Activated CD8-positive, alpha-beta memory T cell treated with anti-CD3 and anti-CD28 coated beads for 4 hours (primary cell): ENCODE measurements around the gene SYMPK.
"Not testable (repeated sequence)": the region's sequence is repeated elsewhere in the genome, so short reads cannot be mapped to it uniquely, and the experiment has no call there.

Experiments
- DNase-seq, 2 donors: peaks; one replicate each; pipeline ENCODE4 v3.0.0-alpha.2; 2020; ENCODE audit warnings: low read depth in 2 of 2

SYMPK gene

DNA sequence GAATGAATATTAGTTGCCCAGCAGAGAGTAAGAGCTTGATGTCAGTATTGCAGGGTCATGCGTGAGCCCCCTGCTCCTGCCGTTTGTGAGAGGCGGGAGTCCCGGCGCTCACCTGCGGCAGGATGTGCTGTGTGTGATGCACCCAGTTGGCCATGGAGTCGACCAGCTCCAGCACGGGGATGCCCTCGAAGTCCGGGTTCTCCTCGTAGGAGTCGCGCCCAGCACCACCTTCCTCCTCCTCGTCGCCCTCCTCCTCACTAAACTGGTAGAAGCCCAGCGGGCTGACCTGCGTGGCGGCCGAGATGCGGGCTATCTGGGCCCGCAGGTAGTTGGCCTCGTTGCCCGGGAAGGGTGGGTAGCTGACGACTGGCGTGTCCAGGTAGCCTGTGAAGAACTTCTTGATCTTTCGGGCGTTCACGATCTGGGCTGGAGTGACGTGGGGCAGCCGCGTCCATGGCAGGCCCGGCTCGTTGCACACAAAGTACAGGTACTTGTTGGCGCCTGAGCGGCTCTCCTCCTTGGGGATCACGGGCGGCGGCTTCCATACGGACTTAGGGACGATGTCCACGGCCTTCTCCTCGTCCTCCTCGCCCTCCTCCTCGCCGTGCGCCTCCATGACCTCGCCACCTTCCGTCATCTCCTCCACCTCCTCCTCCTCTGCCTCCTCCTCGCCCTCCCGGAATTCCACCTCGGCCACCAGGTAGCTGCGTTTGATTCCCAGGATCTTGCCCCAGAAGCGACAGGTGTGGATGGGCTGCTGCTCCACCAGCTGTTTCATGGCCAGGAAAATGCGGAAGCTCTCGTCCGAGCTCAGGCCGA is 58.6 kb downstream of the SYMPK start:
- DNase-seq: no peak

DNA sequence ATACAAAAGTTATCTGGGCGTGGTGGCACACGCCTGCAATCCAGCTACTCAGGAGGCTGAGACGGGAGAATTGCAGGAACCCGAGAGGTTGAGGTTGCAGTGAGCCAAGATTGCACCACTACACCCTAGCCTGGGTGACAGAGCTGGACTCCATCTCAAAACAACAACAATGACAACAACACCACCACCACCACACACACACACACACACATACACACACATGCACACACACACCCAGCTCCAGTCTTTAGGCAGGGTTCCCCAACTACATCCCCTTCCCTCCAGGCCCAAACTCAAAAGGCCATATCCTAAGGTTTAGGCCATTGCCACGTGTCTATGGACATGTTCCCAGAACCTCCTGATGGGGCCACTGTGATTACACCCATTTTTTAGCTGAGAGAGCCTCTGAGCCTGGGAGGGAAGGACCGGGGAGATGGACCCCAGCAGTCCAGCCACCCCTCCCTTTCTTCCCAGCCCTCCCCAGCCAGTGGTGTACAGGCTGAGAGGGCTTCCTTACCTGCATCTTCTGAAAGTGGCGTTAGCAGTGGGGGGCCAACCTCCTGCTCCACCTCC is 61.3 kb downstream of the SYMPK start:
- no peak for DNase-seq

DNA sequence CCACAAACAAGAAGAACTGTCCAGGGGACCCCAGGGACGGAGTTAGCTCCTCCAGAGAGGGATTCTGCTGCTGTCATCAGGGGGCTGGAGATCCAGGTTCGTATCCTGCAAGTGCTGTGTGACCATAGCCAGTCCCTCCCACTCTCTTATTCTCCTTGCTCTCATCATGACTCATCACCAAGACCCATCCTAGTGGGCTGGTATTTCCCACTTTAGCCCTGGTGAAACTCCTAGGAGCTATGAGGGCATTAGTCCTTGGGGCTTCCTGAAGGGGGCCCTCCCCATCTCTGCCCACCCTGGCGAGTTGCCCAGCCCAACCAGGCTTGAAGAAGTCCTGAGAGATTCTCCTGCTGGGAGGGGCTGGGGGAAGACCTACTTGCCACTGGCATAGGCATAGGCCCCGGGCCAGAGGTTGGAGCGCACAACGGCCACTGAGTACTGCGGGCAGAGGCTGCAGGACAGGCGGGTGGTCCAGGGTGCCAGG is 62.8 kb downstream of the SYMPK start:
- no peak for DNase-seq

DNA sequence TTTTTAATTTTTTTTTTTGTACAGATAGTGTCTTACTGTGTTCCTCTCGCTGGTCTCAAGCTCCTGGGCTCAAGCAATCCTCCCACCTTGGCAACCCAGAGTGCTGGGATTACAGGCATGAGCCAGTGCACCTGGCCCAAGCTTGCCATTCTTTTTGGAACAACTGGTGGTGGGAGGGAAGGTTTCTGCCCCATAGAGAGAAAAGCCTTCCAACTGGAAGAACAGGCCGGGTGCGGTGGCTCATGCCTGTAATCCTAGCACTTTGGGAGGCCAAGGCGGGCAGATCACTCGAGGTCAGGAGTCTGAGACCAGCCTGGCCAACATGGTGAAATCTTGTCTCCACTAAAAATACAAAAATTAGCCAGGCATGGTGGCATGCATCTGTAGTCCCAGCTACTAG is 63.4 kb downstream of the SYMPK start:
- DNase-seq: not testable (repeated sequence)

DNA sequence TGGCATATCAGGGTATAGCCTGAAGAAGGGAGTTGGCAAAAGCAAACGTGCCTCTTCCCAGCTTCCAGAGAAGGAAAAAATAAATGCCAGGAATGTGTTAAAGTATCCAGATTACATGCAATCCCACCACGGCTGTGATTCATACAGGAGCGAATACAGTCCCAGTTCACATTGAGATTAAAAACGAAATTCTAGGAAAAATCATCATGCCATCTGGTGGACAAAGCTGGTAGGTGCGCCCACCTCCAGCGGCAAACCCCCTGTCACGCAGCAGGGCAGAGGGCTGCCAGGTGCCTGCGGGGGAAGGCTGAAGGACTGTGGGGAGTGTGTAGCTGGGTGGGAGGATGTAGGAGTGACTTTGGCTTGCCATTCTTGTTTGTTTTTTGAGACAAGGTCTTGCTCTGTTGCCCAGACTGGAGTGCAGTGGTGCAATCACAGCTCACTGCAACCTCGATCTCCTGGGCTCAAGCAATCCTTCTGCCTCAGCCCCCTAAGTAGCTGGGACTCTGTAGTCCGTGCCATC is 63.9 kb downstream of the SYMPK start:
- DNase-seq: peak; percentile 27 to 35

DNA sequence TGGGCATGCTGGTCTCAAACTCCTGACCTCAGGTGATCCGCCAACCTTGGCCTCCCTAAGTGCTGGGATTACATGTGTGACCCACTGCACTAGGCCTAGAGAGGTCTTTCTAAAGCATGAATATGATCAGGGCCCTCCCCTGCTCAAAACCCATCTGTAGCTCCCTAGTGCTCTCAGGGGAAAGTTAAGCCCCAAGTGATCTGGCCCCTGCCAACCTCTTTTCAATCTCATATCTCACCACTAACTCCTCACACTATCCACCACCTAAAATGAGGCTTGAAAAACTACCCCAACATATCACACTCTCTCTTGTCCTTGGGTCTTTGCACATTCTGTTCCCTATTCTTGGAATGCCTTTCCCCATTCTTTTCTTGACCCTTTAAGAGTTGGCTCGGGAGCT is 68.3 kb downstream of the SYMPK start:
- DNase-seq: no peak

DNA sequence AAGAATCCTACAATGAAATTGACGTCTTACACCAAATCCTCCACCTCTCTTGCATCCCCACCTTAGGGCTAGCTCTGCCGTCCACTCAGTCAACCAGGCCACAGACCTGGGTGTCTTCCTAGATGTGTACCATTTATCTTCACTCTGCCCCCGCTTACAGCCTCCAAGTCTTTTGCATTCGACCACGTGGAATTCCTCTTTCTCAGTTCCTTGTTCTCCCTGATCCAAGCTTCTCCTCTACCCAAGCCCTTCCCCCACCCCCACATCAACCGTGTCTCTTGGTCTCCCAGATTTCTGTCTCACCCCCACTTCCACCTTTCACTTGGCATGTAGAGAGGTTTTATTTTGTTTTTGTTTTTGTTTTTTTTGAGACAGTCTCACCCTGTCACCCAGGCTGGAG is 69.1 kb downstream of the SYMPK start:
- DNase-seq: no peak

DNA sequence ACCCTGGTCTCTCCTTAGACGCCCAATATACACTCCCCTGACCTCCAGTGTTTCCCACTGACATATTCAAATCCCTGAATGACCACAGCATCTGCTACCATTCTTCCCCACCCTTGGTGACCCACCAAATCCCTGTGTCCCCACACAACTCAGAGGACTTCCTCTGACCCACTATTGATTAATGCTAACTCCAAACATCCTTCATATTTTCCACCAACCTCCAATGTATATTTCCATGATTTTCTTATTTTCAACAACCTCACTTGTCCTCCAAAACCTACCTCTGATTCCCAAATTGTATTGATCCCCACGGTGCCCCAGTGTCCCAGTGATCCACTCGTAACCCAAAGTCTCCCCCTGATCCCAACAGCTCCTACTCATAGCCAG is 69.8 kb downstream of the SYMPK start:
- no peak for DNase-seq

DNA sequence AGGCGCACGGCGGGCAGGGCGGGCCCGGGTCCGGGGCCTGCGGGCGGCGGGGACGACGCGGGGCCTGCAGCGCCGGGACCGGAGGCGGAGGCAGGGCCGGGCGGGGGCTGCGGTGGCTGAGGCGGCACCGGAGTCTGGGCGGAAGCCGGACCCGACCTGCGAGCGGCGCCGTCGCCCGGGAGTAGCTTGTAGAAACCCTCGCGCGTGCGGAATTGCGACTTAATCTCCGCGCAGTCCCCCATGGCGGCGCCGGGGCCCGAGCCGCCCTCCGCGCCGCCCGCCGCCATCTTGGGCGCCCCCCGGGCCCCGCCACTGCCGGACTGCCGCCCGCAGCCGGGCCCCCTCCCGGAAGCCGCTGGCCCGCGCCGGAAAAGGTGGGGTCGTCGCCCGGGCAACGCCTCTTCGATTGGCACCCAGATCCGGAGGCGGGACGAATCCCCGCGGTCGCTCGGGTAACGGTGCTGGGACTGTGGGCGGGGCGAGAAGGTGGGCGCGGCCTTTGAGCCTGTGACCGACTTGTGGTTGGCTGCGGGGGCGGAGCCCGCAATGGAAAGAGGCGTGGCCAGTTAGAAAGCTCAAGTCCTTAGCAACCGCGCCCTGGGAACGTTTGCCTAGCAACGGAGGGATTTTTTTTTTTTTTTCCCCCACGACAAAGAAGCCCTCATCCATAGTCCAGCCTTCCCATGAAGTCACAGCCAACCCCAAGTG is 70.3 kb downstream of the SYMPK start, which contains the start of gene DMWD:
DMWD (minus strand) TSS at position 376 of the 708 bp plus-strand sequence; CDS start at position 287, 89 bp downstream.
- peak; percentile 99 to 100 for DNase-seq

DNA sequence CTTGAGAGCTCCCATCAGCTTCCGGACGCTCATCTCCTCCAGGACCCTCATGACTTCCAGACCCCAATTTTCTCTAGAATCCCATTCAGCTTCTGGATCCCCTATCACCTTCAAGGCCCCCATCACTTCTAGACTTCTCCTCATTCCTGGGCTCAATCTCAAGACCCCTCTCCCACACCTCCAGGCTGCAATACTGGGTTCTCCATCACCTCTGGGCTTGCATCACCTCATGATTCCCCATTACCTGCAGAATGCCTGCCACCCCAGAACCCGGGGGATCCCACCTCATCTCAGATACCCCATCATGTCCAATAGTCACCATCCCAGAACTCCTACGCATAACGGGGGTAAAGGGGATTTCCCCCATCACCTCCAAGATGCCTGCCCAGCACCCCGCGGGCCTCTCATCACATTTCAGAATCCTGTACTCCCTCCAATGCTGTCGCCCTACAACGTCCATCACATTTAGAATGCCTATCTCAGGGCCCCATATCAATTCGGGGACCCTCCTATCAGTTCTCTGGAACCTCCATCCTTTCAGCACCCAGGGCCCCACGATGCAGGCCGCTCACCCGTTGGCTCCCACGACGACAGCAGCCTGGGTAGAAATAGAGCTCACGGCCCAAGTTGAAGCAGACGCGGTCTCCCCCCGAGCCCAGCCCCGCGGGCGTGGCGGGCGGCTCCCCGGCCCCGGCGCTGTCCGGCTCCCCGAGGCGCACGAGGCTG is 71.0 kb downstream of the SYMPK start:
- DNase-seq: no peak

DNA sequence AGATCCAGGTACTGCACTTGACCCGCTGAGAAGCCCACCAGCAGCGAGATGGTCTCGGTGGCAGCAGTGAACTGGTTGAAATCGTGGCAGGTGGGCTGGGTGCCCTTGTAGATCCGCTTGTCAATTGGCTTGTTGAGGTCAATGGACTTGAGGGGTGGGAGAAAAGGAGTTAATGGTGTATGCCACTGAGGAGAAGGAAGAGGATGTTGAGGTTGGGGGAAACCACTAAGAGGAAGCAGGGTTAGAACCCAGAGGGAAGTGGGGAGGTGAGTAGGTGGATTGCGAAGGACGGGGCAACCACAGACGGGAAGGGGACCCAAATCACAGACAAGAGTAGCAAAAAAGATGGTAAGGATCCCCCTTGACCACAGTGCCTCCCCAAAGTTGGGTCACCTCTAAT is 72.0 kb downstream of the SYMPK start:
- no peak for DNase-seq

DNA sequence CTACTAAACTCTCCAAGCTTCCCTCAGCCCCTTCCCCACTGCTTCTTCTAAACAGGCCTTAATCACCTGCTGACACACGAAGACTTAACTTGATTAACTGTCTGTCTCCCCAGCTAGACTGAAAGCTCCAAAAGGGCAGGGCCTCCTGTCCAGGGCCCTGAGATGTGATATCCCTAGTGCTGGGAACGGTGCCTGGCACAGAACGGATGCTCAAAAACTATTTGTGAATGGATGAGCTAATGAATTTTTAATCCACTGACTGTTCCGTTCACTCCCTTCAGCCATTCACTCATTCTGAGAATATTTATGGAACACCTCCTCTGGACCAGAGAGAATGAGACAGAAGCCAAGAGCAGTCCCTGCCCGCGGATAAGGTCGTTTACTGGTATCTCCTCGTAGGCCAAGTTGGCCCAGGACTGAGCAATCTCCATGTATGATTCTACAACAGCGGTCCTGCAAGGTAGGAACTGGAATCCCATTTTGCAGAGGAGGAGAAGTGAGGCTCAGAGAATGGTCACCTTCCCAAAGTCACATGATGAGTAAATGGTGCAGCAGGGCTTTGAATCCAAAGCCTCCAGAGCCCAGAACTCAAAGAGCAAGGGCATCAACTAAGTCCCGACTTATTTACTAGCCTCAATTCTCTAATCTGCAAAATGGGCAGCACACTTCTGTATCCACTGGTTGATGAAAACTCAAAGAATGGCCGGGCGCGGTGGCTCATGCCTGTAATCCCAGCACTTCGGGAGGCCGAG is 73.7 kb downstream of the SYMPK start:
- DNase-seq: no peak

DNA sequence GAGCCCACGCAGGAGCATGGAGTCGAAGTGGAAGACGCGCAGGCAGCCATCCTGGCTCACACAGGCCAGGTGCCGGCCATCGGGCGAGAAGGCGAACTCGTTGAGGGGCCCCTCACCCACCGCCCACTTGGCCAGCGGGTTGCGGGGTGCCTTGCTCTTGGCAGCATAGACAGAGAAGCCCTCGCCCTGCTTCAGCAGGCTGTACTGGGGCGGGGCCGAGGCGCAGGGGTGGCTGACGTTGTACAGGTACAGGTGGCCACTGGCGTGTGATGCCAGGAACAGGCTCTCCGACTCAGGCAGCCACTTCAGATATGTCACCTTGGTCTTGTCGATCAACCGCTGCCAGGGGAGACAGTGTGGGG is 76.4 kb downstream of the SYMPK start:
- DNase-seq: no peak

DNA sequence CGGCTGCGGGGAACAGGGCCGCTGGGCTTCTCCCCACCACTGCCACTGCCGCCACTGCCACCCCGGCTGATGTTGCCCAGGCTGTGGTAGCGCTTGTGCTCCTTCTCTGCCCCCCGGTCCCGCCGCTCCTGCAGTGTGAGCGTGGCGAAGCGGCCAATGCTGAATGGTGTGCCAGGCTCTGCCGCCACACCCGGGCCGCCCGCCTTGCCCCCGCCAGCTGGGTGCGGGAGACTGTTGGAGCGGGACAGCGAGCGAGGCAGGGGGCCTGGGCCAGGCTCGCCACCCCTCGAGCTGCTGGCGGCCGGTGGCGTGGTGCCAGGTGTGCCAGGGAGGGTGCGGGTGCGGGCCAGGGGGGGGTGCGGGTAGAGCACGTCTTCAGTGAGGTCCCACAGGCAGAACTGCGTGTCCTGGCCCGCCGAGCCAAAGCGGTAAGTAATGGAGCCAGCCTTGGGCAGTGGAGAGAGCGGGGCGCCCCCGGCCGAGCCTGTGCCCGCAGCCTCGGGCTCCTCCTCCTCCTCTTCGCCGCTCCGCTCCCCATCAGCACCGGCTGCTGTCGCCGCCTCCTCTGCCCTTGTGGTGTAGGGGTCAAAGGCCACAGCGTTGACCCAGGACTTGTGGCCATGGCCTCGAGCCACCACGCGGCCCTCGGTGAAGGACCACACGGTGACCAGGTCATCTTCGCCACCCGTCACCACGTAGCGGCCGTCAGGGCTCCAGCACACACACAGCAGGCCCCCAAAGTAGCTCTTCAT is 77.0 kb downstream of the SYMPK start:
- no peak for DNase-seq

DNA sequence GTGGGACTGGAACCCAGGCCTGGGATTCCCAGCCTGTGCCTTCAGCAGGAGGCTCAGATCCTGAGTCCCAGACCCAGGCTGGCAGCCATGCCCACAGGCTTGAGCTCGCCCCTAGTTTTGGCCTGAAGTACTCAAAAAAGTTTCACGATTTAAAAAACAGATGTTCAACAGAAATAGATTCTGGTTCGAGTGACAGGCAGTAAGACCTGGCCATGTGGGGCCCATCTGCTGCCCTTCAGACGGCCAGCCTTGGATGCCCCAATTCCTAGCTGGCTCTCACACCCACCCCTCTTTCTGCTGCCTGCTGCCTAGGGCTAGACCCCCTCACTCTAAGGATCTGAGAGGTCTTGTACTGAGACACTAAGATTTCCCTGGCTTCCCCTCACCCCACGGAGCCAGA is 77.8 kb downstream of the SYMPK start:
- DNase-seq: no peak

DNA sequence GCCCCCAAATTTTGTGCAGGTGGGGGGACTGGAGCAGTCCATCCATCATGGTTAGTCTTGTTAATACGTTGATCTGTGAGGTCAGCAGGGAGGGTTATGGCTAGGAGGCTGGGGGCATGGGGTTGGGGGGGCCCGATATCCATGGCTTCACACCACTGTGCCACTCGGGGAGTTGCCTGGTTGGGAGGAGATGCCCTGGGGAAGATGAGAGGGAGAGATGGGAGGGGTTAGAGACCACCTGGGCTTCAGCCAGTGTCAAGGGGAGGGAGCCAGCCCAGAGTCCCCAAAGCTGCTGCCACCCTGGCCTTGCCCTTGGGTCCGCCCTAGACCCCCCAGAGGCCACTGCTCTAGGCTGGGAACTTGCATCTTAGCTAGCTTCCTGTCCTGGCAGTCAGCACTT is 78.9 kb downstream of the SYMPK start:
- DNase-seq: no peak

DNA sequence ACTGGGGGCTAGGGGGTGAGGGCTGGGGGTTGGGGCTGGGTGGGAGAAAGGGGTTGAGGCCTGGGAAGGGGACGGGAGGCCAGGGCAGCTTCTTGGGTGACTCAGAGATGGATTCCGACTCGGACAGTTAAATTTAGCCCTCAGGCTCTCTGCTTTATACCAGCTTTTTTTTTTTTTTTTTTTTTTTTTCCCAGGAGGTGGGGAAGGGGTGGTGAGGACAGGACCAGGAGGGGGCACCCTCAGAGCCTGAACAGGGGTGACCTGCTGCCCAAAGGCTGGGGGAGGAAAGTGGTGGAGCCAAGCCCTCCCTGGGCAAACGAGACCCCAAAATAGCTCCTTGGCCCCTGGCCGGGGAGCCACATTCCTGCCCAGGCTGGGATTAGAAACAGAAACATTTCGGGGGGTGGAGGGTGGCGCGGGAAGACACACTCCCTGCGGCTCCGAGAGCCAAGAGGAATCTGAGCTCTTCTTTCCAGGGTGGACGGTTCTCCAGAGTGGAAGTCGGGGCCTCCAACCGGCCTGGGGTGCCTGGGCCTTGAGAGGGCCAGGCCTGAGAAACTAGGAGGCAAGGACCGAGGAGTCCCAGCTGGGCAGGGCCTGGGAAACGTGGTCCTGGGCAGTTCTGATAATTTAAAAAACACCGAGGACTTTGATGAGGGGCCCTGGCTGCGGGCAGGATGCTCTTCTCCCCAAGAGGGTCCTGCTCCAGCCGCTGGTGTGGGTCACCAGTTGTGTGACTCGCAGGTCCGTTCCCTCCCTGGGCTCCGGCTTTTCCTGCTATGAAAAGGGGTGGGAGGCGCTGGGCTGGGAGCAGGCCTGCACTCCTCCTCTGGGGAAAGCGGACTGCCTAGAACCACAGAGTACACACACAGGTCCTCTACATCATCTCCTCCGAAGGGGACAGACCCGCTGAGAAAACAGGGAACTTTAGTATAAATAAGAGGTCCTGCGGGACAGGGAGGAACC is 79.8 kb downstream of the SYMPK start:
- DNase-seq: no peak

DNA sequence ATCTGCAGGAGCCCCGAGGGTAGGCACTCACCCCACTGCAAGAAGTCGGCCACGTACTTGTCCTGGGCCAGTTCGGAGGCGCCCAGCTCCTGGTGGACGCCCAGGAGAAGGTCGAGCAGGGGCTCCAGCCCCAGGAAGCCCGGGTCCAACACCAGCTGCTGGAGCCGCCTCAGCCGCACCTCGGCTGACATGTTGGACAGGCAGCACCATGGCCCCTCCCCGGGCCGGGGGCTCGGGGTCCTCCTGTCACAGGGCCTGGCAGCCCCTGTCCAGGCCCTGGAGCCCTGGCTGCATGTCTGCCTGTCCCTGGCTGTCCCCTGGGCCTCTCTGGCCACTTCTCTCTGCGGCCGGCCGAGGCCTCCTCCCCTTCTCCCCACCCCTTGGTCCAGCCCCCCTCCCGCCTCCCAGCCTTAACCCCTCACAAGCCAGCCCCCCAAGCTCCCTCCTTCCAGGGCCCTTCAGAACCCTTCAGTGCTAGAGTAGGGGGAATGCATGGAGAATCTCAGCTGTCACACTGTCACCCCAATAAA is 80.7 kb downstream of the SYMPK start, which contains the start of gene DMPK:
DMPK (minus strand) TSS at position 329 of the 530 bp plus-strand sequence; CDS start at position 191, 138 bp downstream.
- DNase-seq: no peak
